HepG2 (cell line): Measurements from ENCODE around the gene LYPLA2. TPM values are rescaled to one million over a fixed set of nuclear protein-coding genes. Genes with fewer than 3 reads are reported as not detected.

Source experiments
- BRD4 ChIP-seq: sonication (generic); formaldehyde crosslinking; IDR thresholded peaks from 2 replicates; pipeline ENCODE4 v1.4.0; 2020; ENCODE audit warnings: missing genetic modification reagents
- CEBPB ChIP-seq: IDR thresholded peaks from 2 replicates; pipeline ENCODE4 v1.6.1; 2011; ENCODE audit warnings: low read depth, low read length, improper control_type of control experiment, borderline replicate concordance
- FOXJ3 ChIP-seq: sonication (generic); formaldehyde crosslinking; IDR thresholded peaks from 2 replicates; pipeline ENCODE4 v1.4.0; 2020; ENCODE audit warnings: missing genetic modification reagents, mild to moderate bottlenecking, borderline replicate concordance
- FOXK1 ChIP-seq: sonication (generic); formaldehyde crosslinking; IDR thresholded peaks from 2 replicates; pipeline ENCODE4 v1.4.0; 2020; ENCODE audit warnings: low read depth, missing genetic modification reagents, borderline replicate concordance
- HNRNPL ChIP-seq: fragments of 200-400 bp; formaldehyde crosslinking; IDR thresholded peaks from 2 replicates; pipeline ENCODE4 v1.6.1; 2017; ENCODE audit warnings: mild to moderate bottlenecking, low read depth, low read length
- KLF6 ChIP-seq: IDR thresholded peaks from 2 replicates; pipeline ENCODE4 v1.8.0; 2016; ENCODE audit warnings: missing biosample characterization, missing genetic modification reagents
- MAZ ChIP-seq, 2 experiments: sonication (generic) in 1 of 2; formaldehyde crosslinking in 1 of 2; IDR thresholded peaks; 2 replicates each; pipeline versions ENCODE4 v1.5.0 to v1.6.1; 2012 to 2020; ENCODE audit warnings: low read depth in 2 of 2, mild to moderate bottlenecking in 2 of 2, borderline replicate concordance in 1 of 2, improper control_type of control experiment in 1 of 2, low read length in 1 of 2, missing genetic modification reagents in 1 of 2, moderate library complexity in 1 of 2
- MTF2 ChIP-seq: sonication (generic); formaldehyde crosslinking; IDR thresholded peaks from 2 replicates; pipeline ENCODE4 v1.5.0; 2020; ENCODE audit warnings: missing genetic modification reagents, borderline replicate concordance
- NPAS2 ChIP-seq: sonication (generic); formaldehyde crosslinking; IDR thresholded peaks from 2 replicates; pipeline ENCODE4 v1.8.0; 2022; ENCODE audit warnings: mild to moderate bottlenecking, missing genetic modification reagents, borderline replicate concordance
- PHF8 ChIP-seq: sonication (generic); formaldehyde crosslinking; IDR thresholded peaks from 2 replicates; pipeline ENCODE4 v1.5.0; 2020; ENCODE audit warnings: missing genetic modification reagents
- POLR2G ChIP-seq: fragments of 200-400 bp; formaldehyde crosslinking; IDR thresholded peaks from 2 replicates; pipeline ENCODE4 v1.6.1; 2018; ENCODE audit warnings: mild to moderate bottlenecking, low read depth, low read length, moderate library complexity
- PTBP1 ChIP-seq: fragments of 200-400 bp; formaldehyde crosslinking; IDR thresholded peaks from 2 replicates; pipeline ENCODE4 v1.6.1; 2018; ENCODE audit warnings: low read length, low read depth; ENCODE audit not compliant: poor library complexity, severe bottlenecking
- SATB2 ChIP-seq: sonication (generic); formaldehyde crosslinking; IDR thresholded peaks from 2 replicates; pipeline ENCODE4 v1.5.0; 2020; ENCODE audit warnings: missing genetic modification reagents
- SMAD3 ChIP-seq: sonication (generic); formaldehyde crosslinking; IDR thresholded peaks from 2 replicates; pipeline ENCODE4 v1.4.0; 2020; ENCODE audit warnings: missing genetic modification reagents
- TAF15 ChIP-seq: fragments of 200-400 bp; formaldehyde crosslinking; IDR thresholded peaks from one replicate; pipeline ENCODE4 v1.6.1; 2018; ENCODE audit warnings: mild to moderate bottlenecking, low read depth, low read length; ENCODE audit not compliant: poor library complexity, severe bottlenecking
- TSC22D2 ChIP-seq: sonication (generic); formaldehyde crosslinking; IDR thresholded peaks from 2 replicates; pipeline ENCODE4 v1.5.1; 2020; ENCODE audit warnings: missing genetic modification reagents, mild to moderate bottlenecking, borderline replicate concordance
- ZBTB3 ChIP-seq: sonication (generic); formaldehyde crosslinking; IDR thresholded peaks from 2 replicates; pipeline ENCODE4 v1.4.0; 2020; ENCODE audit warnings: low read depth, mild to moderate bottlenecking, moderate library complexity, missing genetic modification reagents, borderline replicate concordance
- ZFAT ChIP-seq: sonication (generic); formaldehyde crosslinking; conservative IDR thresholded peaks from 2 replicates; pipeline ENCODE4 v1.8.1; 2023; ENCODE audit warnings: missing genetic modification reagents, inconsistent platforms
- ZNF180 ChIP-seq: sonication (generic); formaldehyde crosslinking; IDR thresholded peaks from 2 replicates; pipeline ENCODE4 v1.4.0; 2020; ENCODE audit warnings: low read depth, missing genetic modification reagents, borderline replicate concordance
- ZNF3 ChIP-seq: IDR thresholded peaks from 2 replicates; pipeline ENCODE4 v1.7.0; 2017; ENCODE audit warnings: inconsistent platforms
- ZNF331 ChIP-seq: sonication (generic); formaldehyde crosslinking; IDR thresholded peaks from 2 replicates; pipeline ENCODE4 v1.4.0; 2020; ENCODE audit warnings: missing genetic modification reagents
- ZNF337 ChIP-seq: sonication (generic); formaldehyde crosslinking; IDR thresholded peaks from 2 replicates; pipeline ENCODE4 v1.5.1; 2020; ENCODE audit warnings: missing genetic modification reagents, low read depth, mild to moderate bottlenecking, borderline replicate concordance
- ZNF33A ChIP-seq: sonication (generic); formaldehyde crosslinking; IDR thresholded peaks from 2 replicates; pipeline ENCODE4 v1.5.1; 2020; ENCODE audit warnings: missing genetic modification reagents, mild to moderate bottlenecking, moderate library complexity, borderline replicate concordance
- ZNF576 ChIP-seq: sonication (generic); formaldehyde crosslinking; IDR thresholded peaks from 2 replicates; pipeline ENCODE4 v1.4.0; 2020; ENCODE audit warnings: mild to moderate bottlenecking, missing genetic modification reagents
- ZNF598 ChIP-seq: sonication (generic); formaldehyde crosslinking; IDR thresholded peaks from 2 replicates; pipeline ENCODE4 v1.5.1; 2020; ENCODE audit warnings: mild to moderate bottlenecking, missing genetic modification reagents, borderline replicate concordance
- ZNF607 ChIP-seq: sonication (generic); formaldehyde crosslinking; IDR thresholded peaks from 2 replicates; pipeline ENCODE4 v1.5.1; 2020; ENCODE audit warnings: missing genetic modification reagents, mild to moderate bottlenecking, borderline replicate concordance
- ZNF614 ChIP-seq: IDR thresholded peaks from 2 replicates; pipeline ENCODE4 v1.6.1; 2018; ENCODE audit warnings: missing biosample characterization, missing genetic modification reagents, inconsistent platforms, borderline replicate concordance
- ZNF781 ChIP-seq: sonication (generic); formaldehyde crosslinking; IDR thresholded peaks from 2 replicates; pipeline ENCODE4 v1.5.1; 2020; ENCODE audit warnings: borderline replicate concordance, mild to moderate bottlenecking, missing genetic modification reagents; ENCODE audit errors: not compliant biosample characterization
- polyA plus RNA-seq, 8 experiments: library from polyadenylated mRNA; depleted of rRNA in 3 of 8; stranded (reverse) in 7 of 8; unstranded in 1 of 8; fragments of >200 nt; fragmentation: Illumina TruSeq in 4 of 8; extraction: Trizol in 4 of 8; gene quantifications; 2 replicates each; pipeline versions ENCODE4 v1.2.1 to v1.2.3, GENCODE V29; 2011 to 2016; ENCODE audit warnings: low read depth in 4 of 8, missing spikeins in 1 of 8, mixed read lengths in 1 of 8; ENCODE audit not compliant: insufficient read depth in 1 of 8
- total RNA-seq, 5 experiments: library from RNA; depleted of rRNA; stranded (reverse); fragments of >200 nt; fragmentation: Illumina TruSeq; extraction: Trizol; gene quantifications; 2 replicates each; pipeline ENCODE4 v1.2.3, GENCODE V29; 2016; ENCODE audit warnings: low read depth in 1 of 5
- TF ChIP-seq, protein P1 (sequence below): sonication (generic); formaldehyde crosslinking; IDR thresholded peaks from 2 replicates; pipeline ENCODE4 v1.4.0; 2020; ENCODE audit warnings: missing genetic modification reagents

Gene LYPLA2
- total and polyA plus RNA-seq, 2 of the 13 experiments (the other 11 are each of a cell fraction or from before 2014, with no cell fraction given), result 72.1 to 73.2 TPM

DNA sequence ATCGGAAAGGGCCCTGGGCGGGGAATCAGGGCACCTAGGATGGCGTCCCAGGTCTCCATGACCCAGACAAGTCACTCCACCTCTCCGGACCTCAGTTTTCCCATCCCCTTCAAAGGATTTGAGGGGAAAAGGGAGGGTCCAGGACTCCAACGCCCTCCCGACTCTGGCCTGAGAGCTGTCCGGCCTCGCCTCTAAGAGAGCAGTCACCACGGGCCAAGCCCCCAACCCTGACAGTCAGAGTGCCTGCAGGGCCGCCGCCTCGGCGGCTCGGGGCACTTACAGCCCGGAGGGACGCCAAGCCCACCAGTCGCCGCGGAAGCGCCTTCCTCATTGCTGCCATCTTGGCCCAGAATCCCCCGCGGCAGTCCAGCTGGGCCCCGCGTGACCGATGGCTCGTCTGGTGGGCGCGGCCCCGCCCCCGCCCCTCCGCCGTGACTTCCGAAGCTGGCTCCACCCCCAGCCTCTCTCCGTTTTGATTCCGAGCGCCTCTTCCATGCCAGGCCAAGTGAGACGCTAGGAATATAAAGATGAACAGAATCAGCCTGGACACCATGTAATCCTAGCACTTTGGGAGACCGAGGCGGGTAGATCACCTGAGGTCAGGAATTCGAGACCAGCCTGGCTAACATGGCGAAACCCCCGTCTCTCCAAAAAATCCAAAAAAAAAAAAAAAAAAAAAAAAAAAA is 34.3 kb downstream of the LYPLA2 start, which contains the start of gene HMGCL (continued):
- no peak; the same call in none of the 2 replicates for TF ChIP-seq TSC22D2 (CRISPR knock-in tag)
- TF ChIP-seq FOXK1 (CRISPR knock-in tag), result peak; percentile 51; the same call in 1 of the 2 replicates
- peak; percentile 72 for TF ChIP-seq ZNF614 (CRISPR knock-in tag)
- peak; percentile 79; the same call in 1 of the 2 replicates for TF ChIP-seq ZNF331 (CRISPR knock-in tag)
- TF ChIP-seq ZNF576 (CRISPR knock-in tag), result no peak
- no peak for TF ChIP-seq FOXJ3 (CRISPR knock-in tag)
- 0 out of 2 replicates have a peak, but pooled peaks have one; percentile 23 for TF ChIP-seq ZBTB3 (CRISPR knock-in tag)
- TF ChIP-seq, protein P1, sequence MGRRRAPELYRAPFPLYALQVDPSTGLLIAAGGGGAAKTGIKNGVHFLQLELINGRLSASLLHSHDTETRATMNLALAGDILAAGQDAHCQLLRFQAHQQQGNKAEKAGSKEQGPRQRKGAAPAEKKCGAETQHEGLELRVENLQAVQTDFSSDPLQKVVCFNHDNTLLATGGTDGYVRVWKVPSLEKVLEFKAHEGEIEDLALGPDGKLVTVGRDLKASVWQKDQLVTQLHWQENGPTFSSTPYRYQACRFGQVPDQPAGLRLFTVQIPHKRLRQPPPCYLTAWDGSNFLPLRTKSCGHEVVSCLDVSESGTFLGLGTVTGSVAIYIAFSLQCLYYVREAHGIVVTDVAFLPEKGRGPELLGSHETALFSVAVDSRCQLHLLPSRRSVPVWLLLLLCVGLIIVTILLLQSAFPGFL (CRISPR knock-in tag), result no peak
- TF ChIP-seq SATB2 (CRISPR knock-in tag), result peak; percentile 89; the same call in 1 of the 2 replicates
- no peak for TF ChIP-seq NPAS2 (CRISPR knock-in tag)
- TF ChIP-seq ZNF180 (CRISPR knock-in tag), result no peak
- TF ChIP-seq PTBP1, result no peak
- no peak for TF ChIP-seq ZNF781 (CRISPR knock-in tag)
- peak; percentile 63 for TF ChIP-seq TAF15
- TF ChIP-seq ZNF598 (CRISPR knock-in tag), result peak; percentile 81; the same call in 1 of the 2 replicates
- TF ChIP-seq HNRNPL, result no peak
- TF ChIP-seq ZNF607, result peak; percentile 70
- TF ChIP-seq ZNF3, result no peak
- peak; percentile 48; the same call in 1 of the 2 replicates for TF ChIP-seq MTF2 (CRISPR knock-in tag)
- TF ChIP-seq KLF6 (CRISPR knock-in tag), result peak; percentile 86; the same call in 1 of the 2 replicates
- no peak for TF ChIP-seq CEBPB
- peak; percentile 95 for TF ChIP-seq BRD4 (CRISPR knock-in tag)
- peak; percentile 63; the same call in 1 of the 2 replicates for TF ChIP-seq MAZ (IDR thresholded peaks at IDR 0.05; ENCODE audit: borderline replicate concordance, low read depth, low read length)
- TF ChIP-seq MAZ (CRISPR knock-in tag; IDR thresholded peaks at IDR 0.05; ENCODE audit: low read depth), result peak; percentile 91
- peak; percentile 76; the same call in 1 of the 2 replicates for TF ChIP-seq SMAD3 (CRISPR knock-in tag)
- no peak for TF ChIP-seq ZNF33A (CRISPR knock-in tag)
- TF ChIP-seq POLR2G, result peak; percentile 91
- peak; percentile 34; the same call in 1 of the 2 replicates for TF ChIP-seq ZFAT (CRISPR knock-in tag)
- TF ChIP-seq ZNF337 (CRISPR knock-in tag), result 0 out of 2 replicates have a peak, but pooled peaks have one; percentile 68
- TF ChIP-seq PHF8, result peak; percentile 91
